GM19452 (cell line): ENCODE measurements around the gene SH3BP4.

Source experiments
- ATAC-seq: cut with Tn5 transposase; IDR thresholded peaks from one replicate; pipeline ENCODE4 v1.9.1; 2021; ENCODE audit not compliant: unreplicated experiment

SH3BP4 gene

GRCh38 chr2:234967201-234967869, 15.5 kb downstream of the SH3BP4 start:
- ATAC-seq = no peak

- ATAC-seq = no peak
These were observed 16.0 kb downstream of the SH3BP4 start for GRCh38 chr2:234967870-234968208.

- no peak for ATAC-seq
These were observed 17.0 kb downstream of the SH3BP4 start for GRCh38 chr2:234968631-234969305.

- ATAC-seq = no peak
These were observed 17.7 kb downstream of the SH3BP4 start for GRCh38 chr2:234969306-234970098.

GRCh38 chr2:234970099-234970440, 18.3 kb downstream of the SH3BP4 start:
- ATAC-seq = no peak

- no peak for ATAC-seq
These were observed 18.7 kb downstream of the SH3BP4 start for GRCh38 chr2:234970477-234970882.

- no peak for ATAC-seq
These were observed 19.7 kb downstream of the SH3BP4 start for GRCh38 chr2:234971496-234971895.

GRCh38 chr2:234973008-234973407, 21.2 kb downstream of the SH3BP4 start:
- no peak for ATAC-seq

GRCh38 chr2:234974501-234975385, 22.9 kb downstream of the SH3BP4 start:
- ATAC-seq = no peak

- ATAC-seq = no peak
These were observed 23.8 kb downstream of the SH3BP4 start for GRCh38 chr2:234975611-234976010.

- no peak for ATAC-seq
These were observed 24.8 kb downstream of the SH3BP4 start for GRCh38 chr2:234976479-234977227.

- no peak for ATAC-seq
These were observed 25.4 kb downstream of the SH3BP4 start for GRCh38 chr2:234977228-234977679.

GRCh38 chr2:234978466-234979203, 26.8 kb downstream of the SH3BP4 start:
- ATAC-seq = no peak

GRCh38 chr2:234979204-234980167, 27.7 kb downstream of the SH3BP4 start:
- no peak for ATAC-seq

GRCh38 chr2:234980451-234981187, 28.8 kb downstream of the SH3BP4 start:
- no peak for ATAC-seq

- no peak for ATAC-seq
These were observed 29.6 kb downstream of the SH3BP4 start for GRCh38 chr2:234981197-234982095.
